ENCODE results near the gene RGS7. TPM values are rescaled to one million over a fixed set of nuclear protein-coding genes. Genes with fewer than 3 reads are reported as not detected.

The RGS7 gene
- total RNA-seq, 2 donors from 2014 or later, result 0.10 to 0.24 TPM

DNA sequence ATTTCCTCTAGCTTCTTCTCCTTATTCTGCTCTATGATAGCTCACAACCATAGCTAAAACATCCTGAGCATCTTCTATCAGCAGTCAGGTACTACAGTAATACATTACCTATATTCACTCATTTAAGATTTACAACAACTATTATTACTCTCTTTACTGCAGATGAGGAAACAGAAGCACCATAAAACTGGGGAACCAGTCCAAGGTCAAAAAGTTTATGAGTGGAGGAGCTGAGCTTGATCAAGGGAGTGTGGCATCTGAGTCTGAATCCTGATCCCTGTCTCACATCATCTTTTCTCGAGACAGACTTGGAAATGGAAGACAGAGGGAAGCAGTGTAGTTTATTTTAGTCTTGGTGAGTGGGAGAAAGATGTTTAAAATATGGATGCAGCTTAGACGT lies 288.6 kb downstream of the RGS7 start:
- Histone ChIP-seq H3K9ac (ENCODE audit: low read depth in 2 of 2, low read length in 2 of 2) (no peak overlapping the region), H3K27ac (no peak overlapping the region), H3K27me3 (no peaks in the 10 kb centered on the region), H3K4me1 (no peaks in the 10 kb centered on the region), H3K36me3 (no peaks in the 10 kb centered on the region), H3K4me3 (no peak overlapping the region), H3K9me3 (no peaks in the 10 kb centered on the region)
- intact Hi-C loops (cut with DNase I), result no loop called here
- peak; percentile 20 for DNase-seq
- TF ChIP-seq, protein P1, sequence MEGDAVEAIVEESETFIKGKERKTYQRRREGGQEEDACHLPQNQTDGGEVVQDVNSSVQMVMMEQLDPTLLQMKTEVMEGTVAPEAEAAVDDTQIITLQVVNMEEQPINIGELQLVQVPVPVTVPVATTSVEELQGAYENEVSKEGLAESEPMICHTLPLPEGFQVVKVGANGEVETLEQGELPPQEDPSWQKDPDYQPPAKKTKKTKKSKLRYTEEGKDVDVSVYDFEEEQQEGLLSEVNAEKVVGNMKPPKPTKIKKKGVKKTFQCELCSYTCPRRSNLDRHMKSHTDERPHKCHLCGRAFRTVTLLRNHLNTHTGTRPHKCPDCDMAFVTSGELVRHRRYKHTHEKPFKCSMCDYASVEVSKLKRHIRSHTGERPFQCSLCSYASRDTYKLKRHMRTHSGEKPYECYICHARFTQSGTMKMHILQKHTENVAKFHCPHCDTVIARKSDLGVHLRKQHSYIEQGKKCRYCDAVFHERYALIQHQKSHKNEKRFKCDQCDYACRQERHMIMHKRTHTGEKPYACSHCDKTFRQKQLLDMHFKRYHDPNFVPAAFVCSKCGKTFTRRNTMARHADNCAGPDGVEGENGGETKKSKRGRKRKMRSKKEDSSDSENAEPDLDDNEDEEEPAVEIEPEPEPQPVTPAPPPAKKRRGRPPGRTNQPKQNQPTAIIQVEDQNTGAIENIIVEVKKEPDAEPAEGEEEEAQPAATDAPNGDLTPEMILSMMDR (IDR thresholded peaks at IDR 0.05), result no peak

DNA sequence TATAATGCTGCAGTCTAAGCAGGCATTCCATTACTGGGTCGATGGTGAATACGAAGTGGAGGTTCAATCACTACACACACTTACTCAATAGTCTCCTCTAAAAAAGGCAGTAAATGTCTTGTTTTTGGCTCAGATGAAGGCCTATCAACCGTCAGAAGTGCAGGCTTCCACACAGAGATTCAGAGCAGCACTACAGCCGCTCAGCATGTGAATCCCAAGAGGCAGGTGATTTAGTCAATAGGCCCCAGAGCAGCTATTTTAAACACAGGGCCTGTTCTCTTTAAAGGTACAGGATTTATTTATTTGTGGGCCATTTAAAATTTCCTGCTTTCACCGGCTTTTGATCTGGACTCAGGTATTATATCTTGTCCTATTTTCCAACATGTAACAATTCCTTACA lies 293.7 kb downstream of the RGS7 start:
- Histone ChIP-seq H3K36me3 (no peaks in the 10 kb centered on the region), H3K4me3 (no peak overlapping the region), H3K27me3 (no peaks in the 10 kb centered on the region), H3K9me3 (no peaks in the 10 kb centered on the region), H3K27ac (no peak overlapping the region), H3K4me1 (no peaks in the 10 kb centered on the region), H3K9ac (ENCODE audit: low read depth in 2 of 2, low read length in 2 of 2) (no peak overlapping the region)
- TF ChIP-seq, protein P1 (IDR thresholded peaks at IDR 0.05), result no peak
- intact Hi-C loops (cut with DNase I), result no loop called here
- no peak for DNase-seq

DNA sequence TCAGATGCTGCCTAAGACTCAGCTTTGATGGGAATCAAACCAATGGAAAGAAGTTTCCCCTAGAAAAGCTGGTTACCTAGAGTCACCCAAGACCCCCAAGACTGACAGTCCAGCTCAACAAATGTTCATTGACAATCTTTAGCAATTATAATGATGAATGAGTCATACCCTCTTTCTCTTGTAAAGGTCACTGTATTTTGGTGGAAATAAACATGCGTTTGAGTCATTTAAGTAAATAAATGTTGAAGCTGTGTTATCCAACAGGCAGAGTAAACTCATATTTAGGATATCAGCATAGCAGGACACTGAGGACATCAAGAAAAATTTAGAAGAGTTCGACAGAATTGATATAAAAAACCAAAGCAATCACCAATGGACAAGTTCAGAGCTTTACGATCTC lies 295.9 kb downstream of the RGS7 start:
- Histone ChIP-seq H3K9ac (ENCODE audit: low read depth in 2 of 2, low read length in 2 of 2) (no peak overlapping the region), H3K4me3 (no peak overlapping the region), H3K27ac (no peak overlapping the region), H3K27me3 (no peaks in the 10 kb centered on the region), H3K36me3 (no peaks in the 10 kb centered on the region), H3K4me1 (no peaks in the 10 kb centered on the region), H3K9me3 (no peaks in the 10 kb centered on the region)
- TF ChIP-seq, protein P1 (IDR thresholded peaks at IDR 0.05), result no peak
- intact Hi-C loops (cut with DNase I), result no loop called here
- no peak for DNase-seq

DNA sequence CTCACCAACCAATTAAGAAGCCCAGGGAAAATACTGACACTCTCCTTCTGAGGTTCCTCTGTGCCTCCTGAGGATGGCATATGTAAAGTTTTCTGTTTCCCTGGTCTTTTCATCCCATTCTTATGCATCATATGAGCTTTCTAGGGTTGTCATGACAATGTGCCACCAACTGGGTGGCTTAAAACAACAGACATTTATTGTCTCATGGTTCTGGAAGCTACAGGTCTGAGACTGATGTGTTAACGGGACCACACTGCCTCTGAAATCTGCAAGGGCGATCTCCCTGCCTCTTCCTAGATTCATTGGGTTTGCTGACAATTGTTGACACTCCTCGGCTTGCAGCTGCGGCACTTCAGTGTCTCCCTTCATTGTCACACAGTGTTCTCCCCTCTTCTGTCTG lies 308.4 kb downstream of the RGS7 start:
- Histone ChIP-seq H3K27me3 (no peaks in the 10 kb centered on the region), H3K4me3 (no peak overlapping the region), H3K9ac (ENCODE audit: low read depth in 2 of 2, low read length in 2 of 2) (no peak overlapping the region), H3K27ac (no peak overlapping the region), H3K4me1 (no peaks in the 10 kb centered on the region), H3K36me3 (no peaks in the 10 kb centered on the region), H3K9me3 (no peaks in the 10 kb centered on the region)
- DNase-seq, result no peak
- TF ChIP-seq, protein P1 (IDR thresholded peaks at IDR 0.05), result no peak
- intact Hi-C loops (cut with DNase I), result no loop called here

DNA sequence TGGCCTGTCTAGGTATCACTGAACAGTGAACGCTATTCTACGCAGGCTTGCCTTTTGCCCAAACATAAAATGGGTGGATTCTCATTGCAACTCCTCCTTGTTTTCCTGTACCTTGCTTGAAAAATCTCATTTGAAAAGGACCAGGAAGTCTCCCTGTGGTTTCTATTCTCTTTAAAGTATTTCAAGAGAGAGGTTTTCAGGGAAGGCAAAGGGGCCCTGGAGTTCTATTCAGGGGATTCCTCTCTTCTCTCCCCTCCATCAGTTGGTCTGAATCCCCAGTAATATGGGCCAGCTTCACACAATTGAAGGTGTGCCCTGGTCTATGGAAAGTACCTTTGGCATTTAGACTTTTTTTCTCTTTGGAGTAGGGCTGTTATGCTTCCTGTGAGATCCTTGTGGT lies 311.3 kb downstream of the RGS7 start:
- no peak for DNase-seq
- intact Hi-C loops (cut with DNase I), result no loop called here
- Histone ChIP-seq H3K9me3 (no peaks in the 10 kb centered on the region), H3K27ac (no peak overlapping the region), H3K9ac (ENCODE audit: low read depth in 2 of 2, low read length in 2 of 2) (no peak overlapping the region), H3K4me3 (no peak overlapping the region), H3K36me3 (no peaks in the 10 kb centered on the region), H3K4me1 (no peaks in the 10 kb centered on the region), H3K27me3 (no peaks in the 10 kb centered on the region)
- TF ChIP-seq, protein P1 (IDR thresholded peaks at IDR 0.05), result no peak
